ENCODE data around the gene BAIAP2. TPM values are rescaled to one million over a fixed set of nuclear protein-coding genes. Genes with fewer than 3 reads are reported as not detected.
A peak's percentile ranks its signal among the peaks of the same experiment; 100 is the strongest.

Gene BAIAP2
- total and polyA plus RNA-seq, 8 donors: 21.1 to 263 (median 56.3) TPM

GRCh38 chr17:80992077-80992947 lies 42.6 kb upstream of the BAIAP2 start:
- Histone ChIP-seq H3K27me3 (no peaks in the 10 kb centered on the region), H3K36me3 (peaks cover 13 to 31% (median 28%) of the 10 kb centered on the region in 4 donors), H3K4me1 (peaks cover 22 to 59% (median 46%) of the 10 kb centered on the region in 4 donors), H3K9me3 (no peaks in the 10 kb centered on the region), H3K27ac (peak overlapping the region in 4 of 5 donors; percentile 18 to 88 (median 78)), H3K4me3 (peak overlapping the region; percentile 96 to 100 (median 100))
- no peak for TF ChIP-seq POLR2A (IDR thresholded peaks at IDR 0.05)
- no peak for TF ChIP-seq EP300 (IDR thresholded peaks at IDR 0.05)
- TF ChIP-seq, protein P1, sequence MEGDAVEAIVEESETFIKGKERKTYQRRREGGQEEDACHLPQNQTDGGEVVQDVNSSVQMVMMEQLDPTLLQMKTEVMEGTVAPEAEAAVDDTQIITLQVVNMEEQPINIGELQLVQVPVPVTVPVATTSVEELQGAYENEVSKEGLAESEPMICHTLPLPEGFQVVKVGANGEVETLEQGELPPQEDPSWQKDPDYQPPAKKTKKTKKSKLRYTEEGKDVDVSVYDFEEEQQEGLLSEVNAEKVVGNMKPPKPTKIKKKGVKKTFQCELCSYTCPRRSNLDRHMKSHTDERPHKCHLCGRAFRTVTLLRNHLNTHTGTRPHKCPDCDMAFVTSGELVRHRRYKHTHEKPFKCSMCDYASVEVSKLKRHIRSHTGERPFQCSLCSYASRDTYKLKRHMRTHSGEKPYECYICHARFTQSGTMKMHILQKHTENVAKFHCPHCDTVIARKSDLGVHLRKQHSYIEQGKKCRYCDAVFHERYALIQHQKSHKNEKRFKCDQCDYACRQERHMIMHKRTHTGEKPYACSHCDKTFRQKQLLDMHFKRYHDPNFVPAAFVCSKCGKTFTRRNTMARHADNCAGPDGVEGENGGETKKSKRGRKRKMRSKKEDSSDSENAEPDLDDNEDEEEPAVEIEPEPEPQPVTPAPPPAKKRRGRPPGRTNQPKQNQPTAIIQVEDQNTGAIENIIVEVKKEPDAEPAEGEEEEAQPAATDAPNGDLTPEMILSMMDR (IDR thresholded peaks at IDR 0.05): no peak
- peak in 1 of 2 donors; percentile 55 for DNase-seq
- intact Hi-C loops (cut with DNase I; ENCODE audit: low total_unique reads): loop anchor here (10.0 kb wide), 1 partner anchor 112 kb away; no protein-coding TSS in a partner anchor
- WGBS, 5 donors: 2 to 6% (median 3%) methylated on average over 29 to 90 of the region's 90 CpGs

- Histone ChIP-seq H3K27me3 (no peaks in the 10 kb centered on the region), H3K27ac (no peak overlapping the region), H3K9me3 (no peaks in the 10 kb centered on the region), H3K4me3 (peak overlapping the region; percentile 96 to 100 (median 100)), H3K36me3 (peaks cover 20 to 38% (median 35%) of the 10 kb centered on the region in 4 donors), H3K4me1 (peaks cover 22 to 52% (median 44%) of the 10 kb centered on the region in 4 donors)
- intact Hi-C loops (cut with DNase I; ENCODE audit: low total_unique reads): loop anchor here (10.0 kb wide), 1 partner anchor 112 kb away; no protein-coding TSS in a partner anchor
- TF ChIP-seq EP300 (IDR thresholded peaks at IDR 0.05) (no peak), POLR2A (IDR thresholded peaks at IDR 0.05) (no peak), POLR2AphosphoS5 (IDR thresholded peaks at IDR 0.05) (no peak)
- TF ChIP-seq, protein P1 (IDR thresholded peaks at IDR 0.05): no peak
- DNase-seq: peak in 1 of 2 donors; percentile 21
- WGBS, 5 donors: 25 to 60% (median 47%) methylated on average over 17 to 18 of the region's 18 CpGs
These were observed 41.9 kb upstream of the BAIAP2 start for GRCh38 chr17:80992948-80993624.

- intact Hi-C loops (cut with DNase I; ENCODE audit: low total_unique reads): loop anchor here (10.0 kb wide), 1 partner anchor 110 kb away; no protein-coding TSS in a partner anchor
- WGBS, 5 donors: 85 to 96% (median 92%) methylated on average over 11 to 13 of the region's 13 CpGs
- H3K27me3 ChIP-seq: no peaks in the 10 kb centered on the region
- TF ChIP-seq POLR2AphosphoS5 (IDR thresholded peaks at IDR 0.05) (no peak), POLR2A (IDR thresholded peaks at IDR 0.05) (no peak), EP300 (IDR thresholded peaks at IDR 0.05) (no peak)
- TF ChIP-seq, protein P1 (IDR thresholded peaks at IDR 0.05): no peak
- H3K4me1 ChIP-seq: peaks cover 12 to 37% (median 32%) of the 10 kb centered on the region in 4 donors
- H3K9me3 ChIP-seq: no peaks in the 10 kb centered on the region
- no peak for DNase-seq
- H3K36me3 ChIP-seq: peaks cover 39 to 59% (median 56%) of the 10 kb centered on the region in 4 donors
- no peak overlapping the region for H3K4me3 ChIP-seq
- H3K27ac ChIP-seq: no peak overlapping the region
These were observed 39.8 kb upstream of the BAIAP2 start for GRCh38 chr17:80995131-80995530.
